ENCODE results near the gene MOBP. TPM values are rescaled to one million over a fixed set of nuclear protein-coding genes. Genes with fewer than 3 reads are reported as not detected.
"Not testable (repeated sequence)": the region's sequence is repeated elsewhere in the genome, so short reads cannot be mapped to it uniquely, and the experiment has no call there.

MOBP gene
- total RNA-seq, 8 experiments from 2014 or later: 0.05 to 1.2 (median 0.29) TPM; not detected in 1

DNA sequence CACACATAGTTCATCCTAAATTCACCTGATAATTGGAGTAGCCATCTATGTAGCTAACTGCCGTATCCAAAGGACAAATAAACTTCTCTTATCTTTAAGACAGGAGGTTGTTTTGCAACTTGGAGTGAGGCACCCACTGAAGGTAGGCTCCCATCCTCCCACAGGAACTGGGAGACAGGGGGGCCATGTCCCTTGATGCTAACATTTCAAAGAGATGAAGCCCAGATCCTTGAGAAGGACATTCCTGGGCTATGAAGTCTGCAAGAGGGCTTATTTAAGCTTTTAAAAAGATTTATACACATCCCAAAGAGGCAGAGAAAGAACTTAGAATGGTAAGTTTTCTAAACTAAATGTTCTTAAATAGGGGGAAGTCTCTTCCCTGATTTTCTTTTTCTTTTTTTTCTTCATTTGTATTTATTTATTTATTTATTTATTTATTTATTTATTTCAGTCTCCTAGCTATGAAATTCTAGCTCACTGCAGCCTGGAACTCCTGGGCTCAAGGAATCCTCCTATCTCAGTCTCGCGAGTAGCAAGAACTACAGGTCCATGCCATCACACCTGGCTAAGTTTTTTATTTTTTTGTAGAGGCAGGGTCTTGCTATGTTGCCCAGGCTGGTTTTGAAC is 12.8 kb upstream of the MOBP start:
- no peaks in the 10 kb centered on the region for H3K4me1 ChIP-seq (replicated peaks in 1 of 2)
- WGBS, 10 experiments: 7 to 100% (median 63%) methylated on average over 1 to 2 of the region's 3 CpGs
- H3K4me3 ChIP-seq: no peak overlapping the region
- no peak overlapping the region for H3K27ac ChIP-seq
- in situ Hi-C loops (cut with MboI; ENCODE audit: low pct_unique_long_range_greater_than_20kb in 2 of 9, low sequenced_read_pairs in 9 of 9, unreplicated experiment in 9 of 9): no loop called here
- ATAC-seq (replicated peaks in 6 of 8): no peak

DNA sequence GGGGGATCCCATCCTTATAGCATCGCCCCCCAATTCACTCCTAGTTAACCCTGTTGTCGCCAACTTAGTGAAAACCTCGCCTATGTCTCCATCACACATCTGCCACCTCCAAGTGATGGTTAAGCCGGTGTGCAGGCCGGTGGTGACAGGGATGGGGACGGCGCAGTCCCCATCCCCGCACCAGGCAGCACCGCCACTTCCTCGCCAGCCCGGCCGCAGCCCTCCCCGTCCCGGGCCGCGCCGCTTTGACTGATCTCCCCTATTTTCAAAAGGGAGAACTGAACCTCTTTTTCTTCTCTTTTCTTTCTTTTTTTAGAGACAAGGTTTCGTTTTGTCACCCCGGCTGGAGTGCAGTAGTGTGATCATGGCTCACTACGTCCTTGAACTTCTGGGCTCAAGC is 11.3 kb upstream of the MOBP start:
- H3K27ac ChIP-seq: no peak overlapping the region
- no peak overlapping the region for H3K4me3 ChIP-seq
- 36 to 100% (median 92%) methylated on average over 2 to 18 of the region's 20 CpGs; no CpG with 5 or more reads in 5 of the 10 experiments for WGBS, 10 experiments

DNA sequence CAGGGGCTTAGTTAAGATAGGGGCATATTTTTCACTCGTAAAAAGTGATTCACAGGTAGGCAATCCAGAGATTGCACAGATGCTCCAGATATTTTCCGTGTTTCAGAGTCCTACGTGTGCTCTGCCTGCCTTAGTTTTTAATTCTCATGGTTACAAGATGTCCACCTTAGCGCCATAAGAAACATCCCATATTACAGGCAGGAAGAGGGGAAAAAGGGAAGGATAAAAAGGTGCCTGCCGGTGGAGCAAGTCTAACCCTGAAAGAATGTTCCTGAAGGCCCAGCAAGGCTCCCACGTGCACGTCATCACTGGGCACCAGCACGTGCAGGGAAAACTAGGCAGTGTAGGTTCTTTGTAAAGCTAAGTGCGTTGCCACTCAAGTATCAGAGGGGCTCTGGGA is 10.1 kb upstream of the MOBP start:
- Histone ChIP-seq H3K27ac (no peak overlapping the region), H3K4me1 (replicated peaks in 1 of 2) (no peaks in the 10 kb centered on the region), H3K4me3 (no peak overlapping the region)
- no peak for ATAC-seq (replicated peaks in 6 of 8)
- WGBS, 10 experiments: 21 to 93% (median 76%) methylated on average over 3 to 8 of the region's 9 CpGs
- in situ Hi-C loops (cut with MboI; ENCODE audit: low pct_unique_long_range_greater_than_20kb in 2 of 9, low sequenced_read_pairs in 9 of 9, unreplicated experiment in 9 of 9): no loop called here

More for the DNA sequence above, 11.3 kb upstream of the MOBP start:
- in situ Hi-C loops (cut with MboI; ENCODE audit: low pct_unique_long_range_greater_than_20kb in 2 of 9, low sequenced_read_pairs in 9 of 9, unreplicated experiment in 9 of 9): no loop called here
- no peak for ATAC-seq (replicated peaks in 6 of 8)
- H3K4me1 ChIP-seq (replicated peaks in 1 of 2): no peaks in the 10 kb centered on the region

DNA sequence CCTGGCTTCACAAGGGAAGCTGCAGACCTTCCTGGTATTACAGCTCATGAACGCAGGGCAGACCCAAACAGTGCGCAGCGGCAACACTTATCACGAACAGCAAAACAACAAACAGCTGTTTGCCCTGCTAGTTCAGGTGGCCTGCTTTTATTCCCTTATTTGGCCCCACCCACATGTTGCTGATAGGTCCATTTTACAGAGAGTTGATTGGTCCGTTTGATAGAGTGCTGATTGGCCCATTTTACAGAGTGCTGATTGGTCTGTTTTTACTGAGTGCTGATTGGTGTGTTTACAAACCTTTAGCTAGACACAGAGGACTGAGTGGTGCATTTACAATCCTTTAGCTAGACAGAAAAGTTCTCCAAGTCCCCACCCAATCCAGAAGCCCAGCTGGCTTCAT is 8.9 kb upstream of the MOBP start:
- in situ Hi-C loops (cut with MboI; ENCODE audit: low pct_unique_long_range_greater_than_20kb in 2 of 9, low sequenced_read_pairs in 9 of 9, unreplicated experiment in 9 of 9); H3K27ac ChIP-seq; H3K4me3 ChIP-seq; H3K4me1 ChIP-seq (replicated peaks in 1 of 2); ATAC-seq (replicated peaks in 6 of 8): not testable (repeated sequence)
- 56 to 87% (median 71%) methylated on average over 3 to 5 of the region's 5 CpGs; no CpG with 5 or more reads in 2 of the 10 experiments for WGBS, 10 experiments

DNA sequence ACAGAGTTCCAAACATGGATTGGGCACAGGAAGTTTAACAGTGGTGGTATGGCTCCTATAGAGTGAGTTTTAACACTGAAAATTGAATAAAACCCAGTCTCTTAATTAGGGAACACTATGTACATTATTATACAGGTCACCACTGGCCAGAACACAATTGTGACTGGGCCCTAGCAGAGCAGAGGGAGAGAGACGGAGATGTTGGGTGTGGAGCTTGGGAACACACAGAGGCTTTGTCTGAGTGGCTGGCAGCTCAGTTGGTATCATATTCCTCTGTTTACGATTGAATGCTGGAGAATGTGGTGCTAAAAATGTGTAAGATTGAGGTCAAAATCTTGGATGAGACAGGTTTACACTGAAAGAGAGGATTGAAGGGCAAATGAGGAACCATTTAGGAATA is 6.8 kb upstream of the MOBP start:
- Histone ChIP-seq H3K27ac (no peak overlapping the region), H3K4me1 (replicated peaks in 1 of 2) (no peaks in the 10 kb centered on the region), H3K4me3 (no peak overlapping the region)
- in situ Hi-C loops (cut with MboI; ENCODE audit: low pct_unique_long_range_greater_than_20kb in 2 of 9, low sequenced_read_pairs in 9 of 9, unreplicated experiment in 9 of 9): no loop called here
- whole genome bisulfite sequencing, 10 experiments: 0 to 90% (median 62%) methylated on average over 1 to 2 of the region's 2 CpGs; no CpG with 5 or more reads in 2 of the 10 experiments
- ATAC-seq (replicated peaks in 6 of 8): peak in 1 of 8 experiments; percentile 58

DNA sequence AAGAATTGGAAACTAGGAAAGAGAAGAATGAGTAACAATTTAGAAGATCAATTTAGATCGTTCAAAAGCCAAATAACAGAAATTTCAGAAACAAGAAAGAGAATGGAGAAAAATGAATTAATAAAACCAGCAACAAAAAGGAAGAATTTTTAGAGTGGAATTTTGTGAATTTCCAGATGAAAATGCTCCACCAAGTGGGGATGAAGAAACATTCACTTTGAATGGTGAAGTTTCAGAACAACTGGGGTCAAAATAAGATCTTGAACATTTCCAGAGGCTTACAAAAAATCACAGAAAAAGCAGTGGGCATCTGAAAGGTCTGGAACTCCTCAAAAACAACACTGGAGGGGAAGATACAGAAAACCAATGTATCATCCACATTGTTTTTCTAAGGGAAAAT is 4.2 kb upstream of the MOBP start:
- no peak overlapping the region for H3K4me3 ChIP-seq
- in situ Hi-C loops (cut with MboI; ENCODE audit: low pct_unique_long_range_greater_than_20kb in 2 of 9, low sequenced_read_pairs in 9 of 9, unreplicated experiment in 9 of 9): no loop called here
- ATAC-seq (replicated peaks in 6 of 8): no peak

DNA sequence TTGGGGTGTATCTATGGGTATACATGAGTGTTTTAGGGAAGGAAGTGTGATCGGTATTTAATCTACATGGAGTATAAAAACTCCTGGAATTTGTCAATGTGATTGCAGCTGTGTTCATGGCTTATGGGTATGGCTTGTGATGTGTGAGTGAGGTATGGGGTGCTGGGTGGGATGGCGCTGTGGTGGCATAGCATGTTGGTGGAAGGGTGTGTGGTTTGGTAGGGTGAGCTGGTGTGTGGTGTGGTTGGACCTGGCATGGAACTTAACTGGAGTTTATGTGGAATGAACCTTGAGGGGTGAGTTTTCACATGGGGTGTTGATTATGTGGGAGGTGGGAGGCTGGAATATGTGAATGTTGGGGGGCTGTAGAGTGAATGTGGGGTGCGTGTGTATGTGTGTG is 492 bp upstream of the MOBP start:
- peak in 2 of 8 experiments; percentile 43 to 55 for ATAC-seq (replicated peaks in 6 of 8)
- Histone ChIP-seq H3K27ac (no peak overlapping the region), H3K4me1 (replicated peaks in 1 of 2) (no peaks in the 10 kb centered on the region), H3K4me3 (no peak overlapping the region)
- in situ Hi-C loops (cut with MboI; ENCODE audit: low pct_unique_long_range_greater_than_20kb in 2 of 9, low sequenced_read_pairs in 9 of 9, unreplicated experiment in 9 of 9): no loop called here
- WGBS, 10 experiments: 27 to 100% (median 81%) methylated on average over 1 to 2 of the region's 3 CpGs; no CpG with 5 or more reads in 3 of the 10 experiments

More for the DNA sequence above, 4.2 kb upstream of the MOBP start:
- H3K27ac ChIP-seq: no peak overlapping the region
- WGBS, 10 experiments: 0 to 50% (median 4%) methylated on average over 1 of the region's 1 CpG; no CpG with 5 or more reads in 1 of the 10 experiments
- H3K4me1 ChIP-seq (replicated peaks in 1 of 2): no peaks in the 10 kb centered on the region

DNA sequence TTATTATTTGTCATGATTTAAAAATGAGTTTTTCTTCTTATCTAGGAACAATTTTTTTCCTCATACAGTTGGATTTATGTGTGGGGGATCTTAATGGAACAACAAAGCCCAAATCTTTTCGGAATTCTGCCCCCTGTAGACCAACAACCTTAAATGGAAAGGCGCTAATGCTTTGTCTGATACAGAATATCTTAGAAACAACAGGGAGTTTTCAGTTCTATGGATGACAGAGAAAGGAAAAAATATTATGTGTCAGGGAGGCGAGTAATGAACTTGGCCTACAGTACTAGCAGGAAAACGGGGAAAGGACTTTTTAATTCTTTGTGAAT is 592 bp downstream of the MOBP start:
- Histone ChIP-seq H3K4me3 (no peak overlapping the region), H3K27ac (no peak overlapping the region), H3K4me1 (replicated peaks in 1 of 2) (no peaks in the 10 kb centered on the region)
- WGBS, 10 experiments: 17 to 93% (median 90%) methylated on average over 1 to 4 of the region's 4 CpGs; no CpG with 5 or more reads in 1 of the 10 experiments
- ATAC-seq (replicated peaks in 6 of 8): no peak
- in situ Hi-C loops (cut with MboI; ENCODE audit: low pct_unique_long_range_greater_than_20kb in 2 of 9, low sequenced_read_pairs in 9 of 9, unreplicated experiment in 9 of 9): no loop called here

DNA sequence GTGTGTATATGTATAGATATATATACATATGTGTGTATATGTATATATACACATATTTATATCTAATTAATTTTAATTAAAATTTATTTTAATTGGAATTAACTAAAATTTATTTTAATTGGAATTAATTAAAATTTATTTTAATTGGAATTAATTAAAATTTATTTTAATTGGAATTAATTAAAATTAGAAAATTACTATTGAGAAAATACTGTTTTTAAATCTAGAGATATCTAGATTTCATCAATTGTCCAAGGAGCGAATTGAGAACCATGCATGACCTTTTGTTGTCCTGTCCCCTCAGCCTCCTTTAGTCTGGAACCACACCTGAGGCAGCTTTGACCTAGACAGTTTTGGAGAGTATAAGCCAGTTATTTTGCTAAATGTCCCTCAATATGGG is 1.8 kb downstream of the MOBP start:
- Histone ChIP-seq H3K27ac (no peak overlapping the region), H3K4me3 (no peak overlapping the region), H3K4me1 (replicated peaks in 1 of 2) (no peaks in the 10 kb centered on the region)
- in situ Hi-C loops (cut with MboI; ENCODE audit: low pct_unique_long_range_greater_than_20kb in 2 of 9, low sequenced_read_pairs in 9 of 9, unreplicated experiment in 9 of 9): no loop called here
- WGBS, 10 experiments: 0 to 100% (median 86%) methylated on average over 1 of the region's 1 CpG; no CpG with 5 or more reads in 1 of the 10 experiments
- ATAC-seq (replicated peaks in 6 of 8): no peak

DNA sequence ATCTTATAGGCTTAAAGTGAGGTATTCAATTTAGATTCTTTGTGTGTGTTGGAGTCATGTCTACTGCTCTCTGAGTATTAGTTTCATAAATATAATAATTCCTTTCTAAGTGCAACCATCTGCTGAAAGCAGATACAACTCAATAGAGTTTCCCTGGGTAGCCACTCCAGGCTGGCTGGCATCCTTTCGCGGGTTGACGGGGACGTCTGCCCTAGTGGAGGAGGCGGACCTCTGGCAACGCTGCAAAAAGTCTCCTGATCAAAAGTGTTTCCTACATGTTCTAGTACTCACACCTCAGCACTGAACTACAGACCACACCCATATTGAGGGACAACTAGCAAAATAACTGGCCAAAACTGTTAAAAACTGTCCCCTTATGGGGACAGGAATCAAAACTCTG is 2.5 kb downstream of the MOBP start:
- Histone ChIP-seq H3K4me1 (replicated peaks in 1 of 2) (no peaks in the 10 kb centered on the region), H3K27ac (no peak overlapping the region), H3K4me3 (no peak overlapping the region)
- WGBS, 10 experiments: 13 to 93% (median 87%) methylated on average over 2 to 6 of the region's 6 CpGs; no CpG with 5 or more reads in 2 of the 10 experiments
- ATAC-seq (replicated peaks in 6 of 8): peak in 1 of 8 experiments; percentile 55
- in situ Hi-C loops (cut with MboI; ENCODE audit: low pct_unique_long_range_greater_than_20kb in 2 of 9, low sequenced_read_pairs in 9 of 9, unreplicated experiment in 9 of 9): no loop called here

DNA sequence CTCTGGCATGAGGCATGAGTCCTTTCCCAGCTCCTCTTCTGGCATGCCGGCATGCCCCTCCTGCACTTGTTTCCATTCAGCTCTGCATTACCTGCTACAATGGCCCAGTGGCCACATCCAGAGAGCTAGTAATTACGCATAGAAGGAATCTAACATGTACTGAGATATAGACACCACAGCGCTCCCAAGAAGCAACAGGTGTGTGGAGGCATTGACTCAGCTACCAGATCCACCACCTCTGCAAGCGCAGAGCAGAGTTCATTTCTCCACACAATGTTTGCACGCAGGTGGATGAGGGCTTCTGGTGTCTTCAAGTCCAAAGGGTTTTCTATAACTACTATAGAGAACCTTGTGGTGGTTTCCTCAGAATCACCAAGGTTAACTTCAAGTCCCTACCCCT is 4.2 kb downstream of the MOBP start:
- Histone ChIP-seq H3K4me1 (replicated peaks in 1 of 2) (no peaks in the 10 kb centered on the region), H3K4me3 (no peak overlapping the region), H3K27ac (no peak overlapping the region)
- no peak for ATAC-seq (replicated peaks in 6 of 8)
- in situ Hi-C loops (cut with MboI; ENCODE audit: low pct_unique_long_range_greater_than_20kb in 2 of 9, low sequenced_read_pairs in 9 of 9, unreplicated experiment in 9 of 9): no loop called here
- 80 to 100% (median 100%) methylated on average over 1 to 3 of the region's 5 CpGs; no CpG with 5 or more reads in 5 of the 10 experiments for WGBS, 10 experiments

DNA sequence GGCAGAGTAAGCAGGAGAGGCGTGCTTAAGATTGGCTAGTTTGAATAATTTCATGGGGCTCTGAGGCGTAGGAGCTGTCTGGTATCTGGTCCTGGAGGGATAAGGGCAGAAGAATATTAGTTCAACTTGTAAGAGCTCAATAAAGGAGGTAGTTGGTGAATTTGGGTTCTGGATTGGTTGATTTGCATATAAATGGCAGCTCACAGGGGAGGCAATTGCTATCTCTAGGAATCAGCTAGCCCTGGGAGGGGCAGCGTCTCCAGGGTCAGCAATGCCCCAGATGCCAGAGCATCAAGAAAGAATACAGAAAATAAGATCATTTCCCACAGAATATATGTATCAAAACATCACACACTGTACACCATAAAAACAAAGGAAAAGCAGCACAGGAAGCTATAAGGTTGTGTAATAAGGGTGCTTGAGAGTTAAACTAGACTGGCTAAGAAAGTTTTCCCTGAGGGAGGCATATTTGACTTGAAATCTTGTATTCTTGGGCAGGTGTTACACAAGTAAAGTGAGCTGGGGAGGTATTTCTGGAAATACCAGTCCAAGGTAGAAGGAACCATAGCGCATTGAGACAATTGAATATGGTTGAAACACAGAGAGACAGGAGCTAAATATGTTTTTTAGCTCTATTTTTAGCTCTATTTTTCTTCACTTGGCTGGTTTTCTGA is 6.1 kb downstream of the MOBP start:
- ATAC-seq (replicated peaks in 6 of 8): no peak
- WGBS, 10 experiments: 10 to 100% (median 77%) methylated on average over 1 to 3 of the region's 4 CpGs; no CpG with 5 or more reads in 1 of the 10 experiments
- in situ Hi-C loops (cut with MboI; ENCODE audit: low pct_unique_long_range_greater_than_20kb in 2 of 9, low sequenced_read_pairs in 9 of 9, unreplicated experiment in 9 of 9): no loop called here
- H3K4me3 ChIP-seq: no peak overlapping the region
- H3K27ac ChIP-seq: no peak overlapping the region
- H3K4me1 ChIP-seq (replicated peaks in 1 of 2): no peaks in the 10 kb centered on the region

DNA sequence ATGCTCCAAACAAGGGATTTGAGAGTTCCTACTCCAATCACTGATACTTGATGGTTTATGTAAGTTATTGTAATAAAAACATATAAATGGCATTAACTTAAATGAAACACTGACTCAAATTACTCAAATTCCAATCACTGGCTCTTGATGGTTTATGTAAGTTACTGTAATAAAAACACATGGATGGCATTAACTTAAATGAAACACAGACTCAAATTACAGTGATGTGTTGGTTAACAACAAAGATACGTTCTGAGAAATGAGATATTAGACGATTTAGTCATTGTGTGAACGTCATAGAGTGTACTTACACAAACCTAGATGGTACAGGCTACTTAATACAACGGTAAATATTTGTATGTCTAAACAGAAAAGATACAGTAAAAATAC is 6.6 kb downstream of the MOBP start:
- Histone ChIP-seq H3K4me1 (replicated peaks in 1 of 2) (no peaks in the 10 kb centered on the region), H3K27ac (no peak overlapping the region), H3K4me3 (no peak overlapping the region)
- 0 to 92% (median 83%) methylated on average over 2 to 4 of the region's 4 CpGs; no CpG with 5 or more reads in 1 of the 10 experiments for WGBS, 10 experiments
- peak in 1 of 8 experiments; percentile 29 for ATAC-seq (replicated peaks in 6 of 8)
- in situ Hi-C loops (cut with MboI; ENCODE audit: low pct_unique_long_range_greater_than_20kb in 2 of 9, low sequenced_read_pairs in 9 of 9, unreplicated experiment in 9 of 9): no loop called here

DNA sequence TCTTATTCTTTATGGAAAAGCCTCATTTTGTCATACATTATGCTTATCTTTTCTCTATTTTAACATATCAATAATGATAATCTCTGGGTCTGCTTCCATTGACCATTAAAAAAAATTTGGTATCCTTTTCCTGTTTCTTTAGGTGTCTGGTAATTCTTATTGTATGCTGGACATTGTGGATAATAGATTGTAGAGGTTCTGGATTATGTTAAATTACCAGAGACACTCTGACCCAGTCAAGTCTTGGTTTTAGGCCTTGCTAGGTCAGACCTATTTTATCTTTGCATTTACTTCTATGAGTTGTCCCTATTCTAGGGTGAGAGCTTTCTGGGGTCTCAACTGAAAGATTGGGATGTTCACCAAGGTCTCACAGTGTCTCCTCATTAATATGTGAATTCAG is 9.3 kb downstream of the MOBP start:
- Histone ChIP-seq H3K4me3 (no peak overlapping the region), H3K27ac (no peak overlapping the region), H3K4me1 (replicated peaks in 1 of 2) (no peaks in the 10 kb centered on the region)
- in situ Hi-C loops (cut with MboI; ENCODE audit: low pct_unique_long_range_greater_than_20kb in 2 of 9, low sequenced_read_pairs in 9 of 9, unreplicated experiment in 9 of 9): no loop called here
- no peak for ATAC-seq (replicated peaks in 6 of 8)
